ENCODE data around the gene BAIAP2L2. TPM values are rescaled to one million over a fixed set of nuclear protein-coding genes. Genes with fewer than 3 reads are reported as not detected.

The BAIAP2L2 gene
- total RNA-seq, 2 donors from 2014 or later: 0.40 to 0.84 TPM

DNA sequence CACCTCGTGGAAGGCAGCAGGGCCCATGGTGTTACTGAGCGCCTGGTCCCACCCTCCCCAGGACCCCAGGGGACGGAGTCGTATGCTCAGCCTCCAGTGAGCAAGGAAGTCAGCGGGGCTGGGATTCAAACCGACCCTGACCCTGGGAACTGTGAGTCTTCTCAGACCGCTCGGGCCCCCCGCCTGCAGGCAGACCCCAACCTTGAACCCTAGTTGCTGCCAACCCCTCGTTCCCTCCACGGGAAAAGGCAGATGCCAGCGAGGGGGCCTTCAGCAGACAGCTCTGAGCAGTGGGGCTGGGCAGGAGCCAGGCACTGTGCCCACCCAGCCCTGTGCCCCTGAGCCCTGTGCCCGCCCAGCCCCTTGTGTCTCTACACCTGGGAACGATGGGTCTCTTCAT, 32.9 kb downstream of the BAIAP2L2 start:
- DNase-seq (ENCODE audit: low spot score): no peak
- Mint-ChIP-seq H3K4me3 (no peak overlapping the region), H3K27ac (no peak overlapping the region), H3K9me3 (no peaks in the 10 kb centered on the region), H3K27me3 (peaks cover 0 to 2% of the 10 kb centered on the region in 2 donors), H3K4me1 (ENCODE audit: low read depth in 2 of 2) (no peaks in the 10 kb centered on the region), H3K36me3 (no peaks in the 10 kb centered on the region)
- ATAC-seq: no peak

DNA sequence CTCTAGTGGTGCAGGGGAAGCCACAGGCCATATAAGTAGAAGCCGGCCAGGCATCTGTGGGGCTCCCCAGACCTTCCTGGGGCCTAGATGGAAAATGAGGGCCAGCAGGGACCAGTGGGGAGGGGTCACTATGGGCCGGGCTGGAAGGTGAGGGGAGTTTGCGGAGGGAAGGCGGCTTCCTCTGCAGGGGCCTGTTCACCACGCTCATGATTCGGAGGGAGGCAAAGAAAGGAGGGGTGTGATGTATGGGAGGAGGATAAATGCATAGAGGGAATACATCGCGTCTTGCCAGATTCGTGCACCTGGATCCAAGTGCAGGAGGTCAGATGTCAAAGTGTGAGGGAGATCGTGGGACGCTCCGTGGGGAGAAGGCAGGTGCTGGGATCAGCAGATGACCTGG, 33.4 kb downstream of the BAIAP2L2 start:
- H3K27ac Mint-ChIP-seq: no peak overlapping the region
- no peaks in the 10 kb centered on the region for H3K36me3 Mint-ChIP-seq
- DNase-seq (ENCODE audit: low spot score) (no peak), ATAC-seq (no peak)
- peaks cover 0 to 2% of the 10 kb centered on the region in 2 donors for H3K27me3 Mint-ChIP-seq
- H3K4me1 Mint-ChIP-seq (ENCODE audit: low read depth in 2 of 2): no peaks in the 10 kb centered on the region
- no peaks in the 10 kb centered on the region for H3K9me3 Mint-ChIP-seq
- H3K4me3 Mint-ChIP-seq: no peak overlapping the region

DNA sequence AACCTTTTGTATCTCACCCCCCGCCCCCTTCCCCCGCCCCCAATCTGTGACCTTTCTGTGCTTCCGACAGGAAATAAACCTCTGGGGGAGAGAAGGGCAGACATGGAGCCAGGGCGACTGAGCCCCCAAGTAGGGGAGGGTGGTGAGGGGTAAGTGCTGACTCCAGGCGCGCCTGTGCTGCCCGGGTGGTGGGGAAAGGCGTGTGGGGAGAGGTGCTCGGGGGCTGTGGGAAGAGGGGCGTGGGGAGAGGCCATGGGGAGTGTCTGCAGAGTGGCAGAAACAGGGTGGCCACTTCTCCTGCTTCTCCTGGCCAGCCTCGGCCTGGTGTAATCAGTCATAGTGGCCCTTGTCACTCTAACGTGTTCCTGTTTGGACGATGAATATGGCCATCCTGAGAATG, 34.5 kb downstream of the BAIAP2L2 start:
- DNase-seq (ENCODE audit: low spot score) (no peak), ATAC-seq (no peak)
- Mint-ChIP-seq H3K27me3 (peaks cover 0 to 2% of the 10 kb centered on the region in 2 donors), H3K36me3 (no peaks in the 10 kb centered on the region), H3K4me1 (ENCODE audit: low read depth in 2 of 2) (no peaks in the 10 kb centered on the region), H3K9me3 (no peaks in the 10 kb centered on the region), H3K4me3 (no peak overlapping the region), H3K27ac (no peak overlapping the region)

DNA sequence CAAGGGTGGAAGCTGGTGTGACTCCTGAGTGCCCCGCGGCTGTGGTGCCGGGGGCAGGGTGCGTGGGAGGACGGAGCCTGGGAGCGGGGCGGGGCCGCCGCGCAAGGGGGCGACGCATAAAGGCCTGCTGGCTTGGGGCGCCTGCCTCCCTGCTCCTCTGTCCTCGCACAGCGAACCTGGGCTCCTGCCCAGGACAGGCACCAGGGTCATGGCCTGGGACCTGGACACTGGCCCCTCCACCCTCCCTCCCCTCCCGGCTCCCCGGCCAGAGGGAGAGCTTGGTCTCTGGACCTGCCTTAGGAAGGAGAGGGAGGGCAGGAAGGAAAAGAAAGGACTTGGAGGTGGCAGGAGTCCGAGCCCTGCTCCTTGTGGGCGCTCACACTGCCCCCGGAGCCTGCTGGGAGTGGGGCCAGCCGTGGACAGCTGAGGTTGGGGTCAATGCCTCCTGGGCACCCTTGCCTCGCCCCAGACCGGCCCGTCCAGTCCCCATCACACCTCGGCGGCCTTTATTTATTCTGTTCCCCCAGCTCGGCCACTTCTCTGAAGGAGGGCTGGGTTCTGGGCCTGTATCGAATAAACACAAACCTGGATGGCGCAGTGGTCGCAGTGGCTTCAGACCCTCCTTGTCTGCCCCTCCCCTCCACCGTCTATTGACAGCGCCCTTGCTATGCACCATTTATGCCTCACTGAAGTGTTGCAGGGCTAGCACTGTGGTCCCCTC, 35.2 kb downstream of the BAIAP2L2 start:
- ATAC-seq (no peak), DNase-seq (ENCODE audit: low spot score) (no peak)
- peaks cover 0 to 2% of the 10 kb centered on the region in 2 donors for H3K27me3 Mint-ChIP-seq
- H3K4me3 Mint-ChIP-seq: no peak overlapping the region
- no peaks in the 10 kb centered on the region for H3K36me3 Mint-ChIP-seq
- no peaks in the 10 kb centered on the region for H3K4me1 Mint-ChIP-seq (ENCODE audit: low read depth in 2 of 2)
- no peak overlapping the region for H3K27ac Mint-ChIP-seq
- H3K9me3 Mint-ChIP-seq: no peaks in the 10 kb centered on the region

DNA sequence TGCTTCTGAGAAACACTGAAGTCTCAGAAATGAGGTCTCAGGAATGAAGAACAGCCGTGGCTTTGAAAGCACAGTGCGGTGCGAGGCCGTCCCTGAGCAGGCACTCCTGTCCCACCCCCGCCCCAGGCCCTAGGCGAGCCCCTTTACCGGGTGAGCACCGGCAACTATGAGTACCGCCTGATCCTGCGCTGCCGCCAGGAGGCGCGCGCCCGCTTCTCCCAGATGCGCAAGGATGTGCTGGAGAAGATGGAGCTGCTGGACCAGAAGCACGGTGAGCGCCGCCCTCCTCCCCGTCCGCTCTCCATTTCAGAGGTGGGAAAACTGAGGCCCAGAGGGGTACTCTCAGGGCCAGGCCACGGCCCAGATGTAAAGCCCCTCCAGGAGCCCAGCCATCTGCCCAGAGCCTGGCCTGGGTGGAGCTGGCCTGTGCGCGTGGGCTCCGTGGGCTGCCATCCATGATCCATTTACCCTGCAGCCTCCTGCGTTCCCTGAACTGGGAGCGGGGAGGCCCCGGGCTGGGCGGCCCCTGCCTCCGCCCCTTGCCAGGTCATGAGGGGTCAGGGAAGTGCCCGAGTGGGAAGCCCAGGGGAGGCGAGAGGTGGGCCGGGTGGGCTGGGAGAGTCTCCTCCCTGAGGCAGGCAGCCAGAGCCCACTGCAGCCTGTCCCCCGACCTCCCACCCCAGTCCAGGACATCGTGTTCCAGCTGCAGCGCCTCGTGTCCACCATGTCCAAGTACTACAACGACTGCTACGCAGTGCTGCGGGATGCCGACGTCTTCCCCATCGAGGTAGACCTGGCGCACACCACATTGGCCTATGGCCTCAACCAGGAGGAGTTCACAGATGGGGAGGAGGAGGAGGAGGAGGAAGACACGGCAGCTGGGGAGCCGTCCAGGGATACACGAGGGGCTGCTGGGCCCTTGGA, 36.0 kb downstream of the BAIAP2L2 start:
- H3K27ac Mint-ChIP-seq: no peak overlapping the region
- no peak overlapping the region for H3K4me3 Mint-ChIP-seq
- H3K4me1 Mint-ChIP-seq (ENCODE audit: low read depth in 2 of 2): no peaks in the 10 kb centered on the region
- no peaks in the 10 kb centered on the region for H3K36me3 Mint-ChIP-seq
- DNase-seq (ENCODE audit: low spot score) (no peak), ATAC-seq (no peak)
- H3K27me3 Mint-ChIP-seq: no peaks in the 10 kb centered on the region
- H3K9me3 Mint-ChIP-seq: no peaks in the 10 kb centered on the region

DNA sequence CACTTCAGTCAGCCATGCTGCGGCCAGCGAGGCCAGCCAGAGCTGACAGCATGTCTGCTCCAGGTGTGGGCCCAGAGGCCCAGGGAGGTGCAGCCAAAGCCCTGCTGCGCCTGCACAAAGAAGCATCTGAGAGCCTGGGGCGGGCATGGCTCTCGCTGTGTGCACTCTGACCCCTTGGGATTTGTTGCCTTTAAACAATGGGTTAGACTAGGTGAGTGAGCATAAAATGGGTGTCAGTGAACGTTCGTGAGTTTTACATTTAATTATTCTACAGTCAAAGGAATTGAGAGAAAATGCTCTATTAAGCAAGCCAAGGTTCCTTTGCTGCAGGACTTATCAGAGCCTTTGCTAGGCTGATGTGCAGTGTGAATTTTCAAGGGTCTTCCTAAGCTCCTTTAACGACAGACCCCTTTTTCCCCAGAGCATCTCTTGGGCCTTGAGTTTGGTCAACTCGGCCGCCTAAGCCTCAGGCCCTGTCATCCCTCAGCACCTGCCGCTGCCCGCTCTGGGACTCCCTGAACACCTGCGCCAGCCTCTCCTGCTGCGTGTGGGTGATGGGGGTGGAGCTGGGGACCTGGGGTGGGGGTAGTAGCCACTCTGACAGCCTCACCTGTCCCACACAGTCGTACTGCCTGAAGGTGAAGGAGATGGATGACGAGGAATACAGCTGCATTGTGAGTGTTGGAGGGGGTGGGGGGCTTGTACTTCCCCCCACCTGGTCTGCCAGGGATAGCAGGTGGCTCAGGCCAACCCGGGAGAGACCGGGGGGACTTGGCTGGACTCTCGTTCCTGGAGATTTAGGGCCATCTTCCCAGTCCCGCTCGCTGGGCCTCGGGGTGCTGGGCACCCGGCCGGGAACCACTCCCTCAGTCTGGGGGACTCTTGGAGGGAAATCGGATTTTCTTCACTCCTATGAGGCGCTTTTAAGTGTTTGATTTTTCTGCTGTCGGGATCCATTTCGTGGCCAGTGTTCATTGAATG, 37.0 kb downstream of the BAIAP2L2 start:
- Mint-ChIP-seq H3K4me1 (ENCODE audit: low read depth in 2 of 2) (no peaks in the 10 kb centered on the region), H3K27ac (no peak overlapping the region), H3K4me3 (no peak overlapping the region), H3K9me3 (no peaks in the 10 kb centered on the region), H3K36me3 (no peaks in the 10 kb centered on the region), H3K27me3 (no peaks in the 10 kb centered on the region)
- DNase-seq (ENCODE audit: low spot score) (no peak), ATAC-seq (no peak)

DNA sequence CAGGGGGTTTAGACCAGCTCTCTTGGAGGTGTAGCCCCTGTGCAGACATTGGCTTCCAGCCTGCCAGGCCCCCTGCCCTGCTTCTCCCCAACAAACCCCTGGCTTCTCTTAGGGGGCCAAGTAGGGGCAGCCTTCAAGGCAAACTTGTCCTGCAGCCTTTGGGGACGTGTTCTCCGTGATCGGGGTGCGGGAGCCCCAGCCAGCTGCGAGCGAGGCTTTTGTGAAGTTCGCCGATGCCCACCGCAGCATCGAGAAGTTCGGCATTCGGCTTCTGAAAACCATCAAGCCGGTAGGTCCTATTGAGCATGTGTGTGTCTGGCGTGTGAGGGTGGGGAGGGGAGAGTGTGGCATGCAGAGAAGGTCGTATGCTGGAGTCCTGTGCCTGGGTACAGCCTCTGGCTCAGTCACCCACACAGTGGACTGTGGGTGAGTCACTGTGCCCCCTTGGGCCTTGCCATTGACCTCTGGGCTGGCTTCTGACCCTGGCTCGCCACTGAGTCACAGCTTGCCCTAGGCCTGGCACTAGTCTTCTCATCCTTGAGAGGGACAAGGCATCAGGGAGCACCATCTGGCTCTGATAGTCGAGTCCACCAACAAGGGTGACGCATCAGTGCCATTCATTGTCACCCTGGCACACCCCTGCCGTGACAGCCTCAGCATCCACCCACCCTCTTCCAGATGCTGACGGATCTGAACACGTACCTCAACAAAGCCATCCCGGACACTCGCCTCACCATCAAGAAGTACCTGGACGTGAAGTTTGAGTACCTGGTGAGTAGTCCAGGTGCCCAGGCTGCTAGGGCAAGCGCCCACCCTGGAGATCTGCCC, 37.9 kb downstream of the BAIAP2L2 start:
- Mint-ChIP-seq H3K36me3 (no peaks in the 10 kb centered on the region), H3K4me3 (no peak overlapping the region), H3K4me1 (ENCODE audit: low read depth in 2 of 2) (no peaks in the 10 kb centered on the region), H3K9me3 (no peaks in the 10 kb centered on the region), H3K27me3 (no peaks in the 10 kb centered on the region), H3K27ac (no peak overlapping the region)
- no peak for ATAC-seq
- no peak for DNase-seq (ENCODE audit: low spot score)

DNA sequence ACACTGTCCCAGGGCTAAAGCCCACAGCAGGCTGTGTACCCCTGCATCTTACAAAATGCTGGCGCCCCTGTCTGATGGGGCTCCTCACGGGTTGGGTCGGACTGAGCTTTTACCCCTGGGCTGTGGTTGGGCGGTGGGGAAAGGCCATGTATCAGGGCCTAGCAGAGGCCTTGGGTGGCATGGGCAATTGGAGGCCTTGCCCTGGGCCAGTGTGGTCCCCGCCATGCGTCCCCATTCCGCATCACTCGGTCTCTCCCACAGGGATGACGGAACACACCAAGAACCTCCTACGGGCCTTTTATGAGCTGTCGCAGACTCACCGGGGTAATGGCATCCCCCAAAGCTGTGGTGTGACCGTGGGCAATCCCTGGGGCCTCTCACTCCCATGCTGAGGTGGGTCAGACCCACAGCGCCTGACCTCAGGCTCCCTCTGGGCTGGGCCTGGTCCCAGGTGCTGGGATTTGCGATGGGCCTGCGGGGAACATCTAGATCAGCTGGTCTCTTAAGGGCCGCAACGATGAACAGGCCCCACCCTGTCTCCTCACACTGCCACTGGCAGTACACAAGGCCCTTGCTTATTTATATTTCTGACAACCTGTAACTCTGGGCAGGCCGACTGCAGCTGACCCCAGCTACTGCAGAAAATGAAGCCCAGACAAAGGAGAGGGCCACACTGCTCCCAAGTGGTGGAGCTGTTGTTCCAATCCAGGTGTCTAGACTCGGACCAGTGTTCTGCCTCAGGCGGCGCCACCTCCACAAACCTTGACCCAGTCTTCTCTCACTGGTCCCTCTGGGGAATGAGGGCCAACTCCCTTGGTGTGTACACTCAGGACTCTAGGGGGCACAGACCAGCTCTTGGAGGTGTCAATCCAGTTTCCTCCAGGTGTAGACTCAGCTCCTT, 38.8 kb downstream of the BAIAP2L2 start:
- Mint-ChIP-seq H3K4me1 (ENCODE audit: low read depth in 2 of 2) (no peaks in the 10 kb centered on the region), H3K9me3 (no peaks in the 10 kb centered on the region), H3K27ac (no peak overlapping the region), H3K4me3 (no peak overlapping the region), H3K27me3 (no peaks in the 10 kb centered on the region), H3K36me3 (no peaks in the 10 kb centered on the region)
- no peak for ATAC-seq
- DNase-seq (ENCODE audit: low spot score): no peak

DNA sequence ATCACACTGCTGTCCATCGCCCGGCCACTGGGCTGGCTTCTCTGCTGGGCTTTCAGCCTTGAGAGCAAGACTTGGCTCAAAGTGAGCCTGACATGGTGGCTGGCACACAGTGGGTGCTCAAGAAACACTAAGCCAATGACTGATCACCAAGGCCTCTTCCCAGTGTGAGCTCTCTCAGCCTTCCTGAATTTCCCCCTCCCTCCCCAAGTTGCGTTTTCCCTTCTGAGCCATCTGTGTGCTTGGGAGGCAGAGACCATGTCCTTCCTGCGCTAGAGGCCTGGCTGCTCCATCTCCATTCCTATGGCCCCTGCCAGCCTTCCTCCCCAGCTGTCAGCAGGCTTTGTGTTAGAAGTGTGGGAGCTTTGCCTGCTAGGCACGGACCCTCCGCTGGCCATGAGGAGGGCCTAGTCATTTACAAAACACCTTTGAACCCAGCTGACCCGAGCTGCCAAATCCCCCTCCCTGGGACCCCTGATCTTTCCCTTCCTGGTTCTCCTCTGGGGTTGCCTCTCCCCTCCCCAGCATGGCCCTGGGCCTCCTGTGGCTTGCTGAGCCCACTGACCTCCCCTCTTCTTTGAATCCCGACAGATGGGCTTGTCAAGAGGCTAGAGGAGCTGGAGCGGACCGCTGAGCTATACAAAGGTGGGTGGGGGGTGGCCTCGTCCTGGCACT, 40.1 kb downstream of the BAIAP2L2 start:
- DNase-seq (ENCODE audit: low spot score) (no peak), ATAC-seq (no peak)
- Mint-ChIP-seq H3K27ac (no peak overlapping the region), H3K9me3 (no peaks in the 10 kb centered on the region), H3K27me3 (no peaks in the 10 kb centered on the region), H3K4me3 (no peak overlapping the region), H3K36me3 (no peaks in the 10 kb centered on the region), H3K4me1 (ENCODE audit: low read depth in 2 of 2) (no peaks in the 10 kb centered on the region)

DNA sequence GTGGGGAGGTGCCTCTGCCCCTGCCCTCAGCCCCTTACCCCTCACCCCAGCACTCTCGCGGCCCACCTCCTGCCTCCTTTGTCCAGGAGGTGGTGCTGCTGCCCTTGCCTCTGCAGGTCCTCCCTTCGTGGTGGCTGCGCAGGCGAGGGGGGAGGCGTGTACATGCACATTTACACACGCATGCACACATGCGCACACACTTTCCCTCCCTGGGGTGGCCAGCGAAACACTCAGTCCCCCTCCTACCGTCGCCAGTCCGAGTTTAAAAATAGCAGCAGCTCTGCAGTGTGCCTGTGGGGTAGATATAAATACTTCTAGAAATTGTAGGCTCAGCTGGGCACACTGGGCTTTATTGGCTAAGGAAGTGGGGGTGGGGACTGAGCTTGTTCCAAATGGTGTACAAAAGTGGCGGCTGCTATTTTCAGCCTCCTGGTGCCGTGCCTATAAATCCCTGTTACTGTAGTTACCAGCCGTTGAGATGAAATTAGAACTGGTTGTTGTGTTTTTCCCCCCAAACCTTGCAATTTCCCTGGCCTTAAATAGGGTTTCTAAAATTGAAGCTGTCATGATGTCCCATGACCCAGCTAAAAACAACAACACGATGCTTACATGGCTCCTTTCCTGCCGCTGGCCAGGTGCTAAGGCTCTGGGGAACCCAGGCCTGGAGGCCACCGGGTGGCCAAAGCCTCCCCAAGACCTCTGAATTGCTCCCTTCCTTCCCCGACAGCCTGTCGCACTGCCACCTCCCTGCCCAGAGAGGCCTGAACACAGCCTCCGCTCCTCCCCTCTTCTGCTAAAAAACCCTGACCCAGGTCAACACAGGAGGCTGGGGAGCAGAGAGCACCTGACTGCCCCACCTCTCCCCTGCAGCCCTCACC, 40.9 kb downstream of the BAIAP2L2 start:
- Mint-ChIP-seq H3K4me1 (ENCODE audit: low read depth in 2 of 2) (no peaks in the 10 kb centered on the region), H3K36me3 (no peaks in the 10 kb centered on the region), H3K27me3 (no peaks in the 10 kb centered on the region), H3K9me3 (no peaks in the 10 kb centered on the region), H3K4me3 (no peak overlapping the region), H3K27ac (no peak overlapping the region)
- DNase-seq (ENCODE audit: low spot score) (no peak), ATAC-seq (no peak)

DNA sequence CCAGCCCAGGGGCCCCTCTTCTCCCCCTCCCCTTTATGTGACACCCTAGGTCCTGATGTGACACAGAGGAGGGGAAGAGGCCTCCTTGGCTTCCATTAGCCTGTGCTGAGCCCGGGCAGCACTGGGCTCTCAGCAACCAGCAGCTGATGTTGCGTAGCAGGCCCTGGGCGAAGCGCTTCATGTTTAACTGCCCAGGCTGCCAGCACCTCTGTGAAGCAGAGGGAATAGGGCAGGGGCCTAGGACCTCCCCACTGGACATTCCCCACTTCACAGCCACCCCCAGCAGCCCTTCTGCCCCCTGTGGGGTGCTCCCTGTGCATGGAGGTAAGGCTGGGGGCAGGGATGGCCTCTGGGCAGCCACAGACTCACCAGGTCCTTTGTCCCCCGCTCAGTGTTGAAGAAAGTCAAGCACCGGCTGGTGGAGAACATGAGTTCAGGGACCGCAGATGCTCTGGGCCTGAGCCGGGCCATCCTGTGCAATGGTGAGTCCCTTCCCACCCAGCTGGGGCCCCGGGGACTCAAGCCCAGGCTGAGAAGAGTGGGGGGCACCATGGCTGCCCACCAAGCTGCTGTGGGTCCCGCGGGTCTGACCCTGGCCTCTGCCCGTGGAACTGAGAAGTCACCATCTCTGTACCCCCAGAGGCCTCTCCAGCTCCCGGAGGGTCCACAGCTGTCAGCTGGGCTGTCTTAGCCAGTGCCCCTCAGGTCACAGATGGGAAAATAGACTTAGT, 41.7 kb downstream of the BAIAP2L2 start:
- DNase-seq (ENCODE audit: low spot score) (no peak), ATAC-seq (no peak)
- Mint-ChIP-seq H3K4me3 (no peak overlapping the region), H3K27ac (no peak overlapping the region), H3K4me1 (ENCODE audit: low read depth in 2 of 2) (no peaks in the 10 kb centered on the region), H3K36me3 (no peaks in the 10 kb centered on the region), H3K27me3 (no peaks in the 10 kb centered on the region), H3K9me3 (no peaks in the 10 kb centered on the region)
